GM18499 (cell line): Measurements from ENCODE around the gene ARHGEF3.
A peak's percentile ranks its signal among the peaks of the same experiment; 100 is the strongest.

Experiments used
- ATAC-seq: cut with Tn5 transposase; IDR thresholded peaks from one replicate; pipeline ENCODE4 v1.9.1; 2021; ENCODE audit warnings: moderate number of reproducible peaks; ENCODE audit not compliant: insufficient read depth, unreplicated experiment

Gene ARHGEF3, protein sequence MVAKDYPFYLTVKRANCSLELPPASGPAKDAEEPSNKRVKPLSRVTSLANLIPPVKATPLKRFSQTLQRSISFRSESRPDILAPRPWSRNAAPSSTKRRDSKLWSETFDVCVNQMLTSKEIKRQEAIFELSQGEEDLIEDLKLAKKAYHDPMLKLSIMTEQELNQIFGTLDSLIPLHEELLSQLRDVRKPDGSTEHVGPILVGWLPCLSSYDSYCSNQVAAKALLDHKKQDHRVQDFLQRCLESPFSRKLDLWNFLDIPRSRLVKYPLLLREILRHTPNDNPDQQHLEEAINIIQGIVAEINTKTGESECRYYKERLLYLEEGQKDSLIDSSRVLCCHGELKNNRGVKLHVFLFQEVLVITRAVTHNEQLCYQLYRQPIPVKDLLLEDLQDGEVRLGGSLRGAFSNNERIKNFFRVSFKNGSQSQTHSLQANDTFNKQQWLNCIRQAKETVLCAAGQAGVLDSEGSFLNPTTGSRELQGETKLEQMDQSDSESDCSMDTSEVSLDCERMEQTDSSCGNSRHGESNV

DNA sequence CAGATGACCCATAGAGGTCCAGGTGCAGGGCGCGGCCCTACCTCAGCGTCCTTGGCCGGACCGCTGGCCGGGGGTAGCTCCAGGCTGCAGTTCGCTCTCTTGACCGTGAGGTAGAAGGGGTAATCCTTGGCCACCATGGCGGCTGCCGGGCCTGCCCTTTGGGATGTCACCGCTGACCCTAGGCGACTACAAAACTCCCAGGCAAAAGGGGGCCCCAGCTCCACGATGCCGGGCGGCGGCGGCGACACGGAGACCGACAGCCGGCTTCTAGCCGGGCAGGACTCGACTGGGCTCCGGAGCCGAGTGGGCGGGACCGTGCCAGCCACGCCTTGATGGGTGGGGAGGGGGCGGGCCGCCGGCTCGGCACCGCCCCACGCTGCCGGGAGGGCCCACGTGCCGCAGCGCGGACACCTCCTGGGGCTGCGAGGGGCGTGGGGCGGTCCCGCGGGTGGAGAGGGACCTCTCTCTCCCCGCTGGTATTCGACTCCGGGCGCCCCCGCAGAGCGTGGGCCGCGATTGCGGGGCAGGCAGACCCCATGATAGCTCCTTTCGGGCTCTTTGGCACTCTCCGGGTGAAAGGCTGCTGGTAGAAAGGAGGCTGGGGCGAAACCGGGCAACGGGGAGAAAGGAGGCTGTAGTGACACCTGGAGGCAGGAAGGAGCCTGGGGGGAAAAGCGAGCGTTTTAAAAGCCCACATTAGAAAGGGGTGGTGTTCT, at the start of gene ARHGEF3:
ARHGEF3 (minus strand) TSS at position 288 of the 716 bp plus-strand sequence; CDS start at position 137, 151 bp downstream.
- peak; percentile 48 for ATAC-seq

- no peak for ATAC-seq
Measured at GRCh38 chr3:56849698-56850097, 47.9 kb upstream of the ARHGEF3 start.

DNA sequence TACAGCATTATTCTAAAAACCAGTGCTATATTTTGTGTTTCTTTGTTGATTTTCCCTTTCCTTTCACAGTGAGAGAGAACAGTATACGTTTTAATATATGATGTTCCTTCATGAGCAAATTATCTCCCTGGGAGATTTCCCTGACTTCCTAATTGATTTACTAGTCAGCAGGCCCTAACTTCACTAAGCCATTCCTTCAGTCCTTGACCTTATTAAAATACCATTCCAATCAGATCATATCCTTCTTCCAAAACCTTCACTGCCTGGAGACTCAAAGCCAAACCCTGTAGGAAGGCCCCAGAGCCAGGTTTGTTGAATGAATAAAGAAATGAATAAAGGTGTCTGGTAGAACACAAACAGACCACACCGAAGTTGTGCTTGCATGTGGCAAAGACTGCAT, 43.8 kb upstream of the ARHGEF3 start:
- no peak for ATAC-seq

DNA sequence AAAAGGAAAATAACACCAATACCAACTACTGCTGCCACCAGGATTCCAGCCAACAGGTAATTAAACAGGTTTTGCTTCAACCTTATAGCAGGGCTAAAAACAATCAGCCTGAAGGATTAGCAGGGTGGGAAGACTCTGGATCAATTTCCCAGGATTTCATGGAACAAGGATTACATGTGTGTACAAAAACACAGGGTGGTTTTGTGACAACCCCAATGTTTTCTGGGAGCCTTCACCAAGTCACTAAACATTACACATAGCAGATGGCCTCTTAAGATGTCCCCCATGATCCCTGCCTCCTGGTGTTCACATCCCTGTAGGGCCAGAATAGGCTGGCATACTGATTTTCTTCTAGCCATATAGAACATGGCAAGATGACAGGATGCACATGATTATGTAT, 42.8 kb upstream of the ARHGEF3 start:
- no peak for ATAC-seq

DNA sequence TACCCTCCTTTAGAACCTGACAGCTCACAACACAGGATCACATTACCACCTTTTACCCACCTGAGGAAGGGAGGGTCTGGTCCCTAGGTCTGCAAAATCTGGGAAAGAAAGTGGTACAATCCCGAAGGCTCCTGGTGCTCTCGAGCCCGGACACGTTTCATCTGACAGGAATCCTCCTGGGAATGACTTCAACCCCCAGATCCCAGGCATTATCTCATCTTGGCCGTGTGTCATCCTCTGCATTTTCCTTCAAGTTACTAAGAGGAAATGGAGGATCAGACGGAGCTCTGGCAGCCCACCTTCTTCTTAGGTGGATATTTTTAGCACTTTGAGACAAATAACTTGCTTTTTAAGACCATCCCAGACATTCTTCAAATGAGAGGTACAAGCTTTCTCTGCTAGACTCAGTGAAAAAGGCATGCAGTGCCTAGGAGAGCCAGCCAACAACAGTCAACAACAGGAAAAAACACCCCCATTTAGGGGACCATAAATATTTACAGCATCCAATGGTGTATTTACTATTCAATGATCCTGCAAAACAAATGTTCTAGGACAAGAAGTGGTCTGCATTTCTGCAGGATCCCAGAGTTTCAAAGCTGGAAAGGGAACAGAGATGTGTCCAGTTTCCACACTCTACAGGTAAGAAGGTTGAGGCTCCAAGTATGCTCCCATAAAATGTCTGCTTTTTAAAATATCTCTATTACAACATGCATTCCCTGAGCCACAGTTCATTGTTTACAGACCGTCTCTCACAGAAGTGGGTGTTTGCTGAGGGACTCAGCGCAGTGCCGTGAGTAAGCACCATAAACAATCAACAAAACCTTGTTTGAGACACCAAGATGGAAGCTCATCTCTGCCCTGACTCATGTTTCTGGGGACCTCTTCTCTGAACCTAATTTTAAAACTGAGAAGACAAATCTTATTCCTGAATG, 38.3 kb upstream of the ARHGEF3 start:
- ATAC-seq = no peak

- ATAC-seq = no peak
Measured at GRCh38 chr3:56838448-56838847, 36.7 kb upstream of the ARHGEF3 start.

GRCh38 chr3:56837196-56837955, 35.6 kb upstream of the ARHGEF3 start:
- ATAC-seq = no peak

- no peak for ATAC-seq
Measured at GRCh38 chr3:56836276-56837163, 34.8 kb upstream of the ARHGEF3 start.

DNA sequence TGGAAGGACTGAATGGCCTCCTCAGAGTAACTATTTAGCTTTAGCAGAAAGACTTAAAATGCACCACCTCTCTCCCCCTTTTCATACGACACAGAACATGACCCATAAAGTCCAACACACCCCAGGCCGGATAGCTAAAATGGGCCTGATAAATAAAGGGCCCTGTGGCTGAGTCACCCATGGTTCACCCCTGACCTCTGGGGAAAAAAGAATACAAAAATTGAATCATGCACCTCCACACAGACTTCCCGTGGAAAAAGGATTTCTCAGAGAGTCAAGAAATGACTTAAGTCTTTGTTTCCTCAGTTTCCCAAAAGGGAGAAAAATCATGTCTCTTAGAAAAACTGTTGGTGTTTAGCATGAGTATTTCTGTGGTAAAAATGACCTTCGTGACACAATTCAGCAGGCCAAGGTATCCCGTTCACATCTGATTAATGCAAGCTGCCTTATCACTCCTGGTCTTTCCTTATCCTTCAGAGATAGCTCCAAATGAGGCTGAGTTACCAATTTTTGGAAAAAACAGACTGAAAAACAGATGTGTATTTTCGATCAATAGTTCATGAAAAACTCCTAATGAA, 34.0 kb upstream of the ARHGEF3 start:
- no peak for ATAC-seq

DNA sequence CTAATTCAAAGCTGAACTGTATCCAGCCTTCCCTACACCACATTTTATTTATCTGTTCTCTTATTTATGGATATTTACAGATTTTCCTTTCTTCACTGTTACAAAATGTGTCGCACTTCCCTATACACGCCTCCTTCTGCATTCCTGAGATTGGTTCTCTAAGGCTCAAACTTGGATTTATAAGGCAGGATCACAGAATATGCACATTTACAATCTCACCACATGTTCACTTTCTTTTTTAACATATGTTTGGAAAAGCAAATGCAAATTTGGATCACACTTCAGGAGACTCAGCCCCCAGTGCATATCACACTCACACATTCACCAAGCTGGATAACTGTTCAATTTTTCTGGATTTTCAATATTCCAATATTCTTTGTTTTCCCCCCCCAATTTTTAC, 31.8 kb upstream of the ARHGEF3 start:
- ATAC-seq = no peak

- no peak for ATAC-seq
Measured at GRCh38 chr3:56833022-56833421, 31.3 kb upstream of the ARHGEF3 start.

GRCh38 chr3:56831572-56831971, 29.8 kb upstream of the ARHGEF3 start:
- no peak for ATAC-seq

GRCh38 chr3:56830884-56831283, 29.1 kb upstream of the ARHGEF3 start:
- ATAC-seq = no peak

GRCh38 chr3:56829533-56829932, 27.8 kb upstream of the ARHGEF3 start:
- no peak for ATAC-seq

DNA sequence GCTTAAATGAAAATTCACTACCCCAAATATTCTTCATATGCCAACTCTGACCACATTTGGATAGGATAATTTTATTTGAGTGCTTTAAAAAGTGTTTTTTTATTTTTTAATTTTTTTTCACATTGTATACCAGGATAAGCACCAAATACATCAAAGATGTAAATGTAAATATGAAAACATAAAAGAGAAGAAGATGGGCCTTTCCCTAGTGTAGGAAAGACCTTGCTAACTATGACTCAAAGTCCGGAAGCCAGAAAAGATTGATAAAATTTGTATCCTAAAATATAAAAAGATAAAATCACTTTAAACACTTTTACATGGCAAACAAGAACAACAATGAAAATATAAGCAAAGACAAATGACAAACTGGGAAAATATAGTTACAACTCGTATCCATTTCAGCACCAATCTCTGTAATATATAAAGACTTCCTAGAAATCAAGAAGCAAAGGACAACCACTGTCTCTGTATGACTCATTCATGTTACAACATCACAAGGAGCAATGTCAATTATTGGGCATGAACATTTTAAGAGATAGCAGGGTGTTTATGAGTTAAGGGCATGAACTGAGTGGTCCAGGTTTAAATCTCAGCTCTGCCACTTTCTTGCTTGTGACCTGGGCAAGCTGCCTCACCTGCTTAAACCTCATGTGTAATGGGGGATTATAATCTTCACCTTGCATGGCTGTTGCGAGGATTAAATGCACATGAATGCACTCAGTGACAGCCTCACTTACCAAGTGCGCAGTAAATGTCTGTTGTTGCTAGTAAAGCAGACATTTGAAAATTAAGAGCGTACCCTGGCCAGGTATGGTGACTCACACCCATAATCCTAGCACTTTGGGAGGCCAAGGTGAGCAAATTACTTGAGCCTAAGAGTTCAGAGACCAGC, 25.3 kb upstream of the ARHGEF3 start:
- no peak for ATAC-seq

DNA sequence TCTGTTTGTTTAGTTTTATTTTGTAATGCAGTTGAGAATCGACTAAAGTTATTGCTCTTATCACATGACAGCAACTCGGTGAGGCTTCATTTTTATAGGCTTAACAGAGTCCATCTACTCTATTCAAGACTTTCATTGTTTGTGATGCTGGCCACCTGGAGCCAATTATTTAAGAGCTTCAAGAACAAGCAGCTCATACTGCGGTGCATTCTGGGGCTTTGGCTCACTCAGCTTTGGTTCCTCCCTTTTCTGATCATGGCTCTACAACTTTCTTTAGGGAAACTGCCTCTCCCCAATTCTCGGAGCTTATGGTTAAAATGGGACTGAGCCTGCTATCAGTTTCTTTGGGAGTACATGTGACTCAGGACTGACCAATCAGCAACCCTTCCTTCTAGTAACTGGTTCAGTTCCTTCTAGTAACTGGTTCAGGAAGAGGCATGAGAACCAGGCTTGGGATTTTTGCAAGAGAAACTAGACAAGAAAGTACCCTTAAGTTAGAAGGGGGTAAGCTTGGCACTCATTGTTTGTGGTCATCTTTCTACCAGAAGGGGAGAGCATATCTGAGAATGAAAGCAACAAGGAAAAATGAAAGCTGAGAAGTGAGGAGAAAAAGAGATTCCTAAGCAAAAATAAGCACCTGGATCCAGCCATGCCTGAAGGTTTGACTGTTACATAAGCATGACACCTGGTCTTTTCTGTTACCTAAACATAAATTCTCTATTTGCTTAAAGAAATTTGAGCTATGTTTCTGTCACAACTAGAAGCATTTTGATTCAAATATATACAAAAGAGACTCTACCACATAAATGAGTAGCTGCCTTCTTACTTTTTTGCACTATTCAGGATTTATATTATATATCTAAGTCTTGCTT, 24.1 kb upstream of the ARHGEF3 start:
- no peak for ATAC-seq
